ENCODE measurements around the gene FBH1.

- no peak for TF ChIP-seq CTCF (IDR thresholded peaks at IDR 0.05)
- no peak for TF ChIP-seq EP300 (IDR thresholded peaks at IDR 0.05)
- TF ChIP-seq POLR2A (IDR thresholded peaks at IDR 0.05): no peak
These were observed 25.4 kb downstream of the FBH1 start for GRCh38 chr10:5915451-5915850.
